WTC11 (cell line): ENCODE data around the gene PMAIP1. TPM values are rescaled to one million over a fixed set of nuclear protein-coding genes. Genes with fewer than 3 reads are reported as not detected.

Experiments used
- ATAC-seq: fragments of 200-7000 bp; cut with Tn5 transposase; 2 replicates; pipeline ENCODE4 v1.10.0; 2021; ENCODE audit warnings: mild to moderate bottlenecking, moderate library complexity
- CTCF ChIA-PET: fragments of 300-600 bp; sonication (Branson Sonifier 250); formaldehyde crosslinking; loops from one replicate; lab custom pipeline; 2021; ENCODE audit warnings: antibody characterized with exemption; lab: Charles Lee
- POLR2A ChIA-PET: fragments of 350-600 bp; sonication (Branson Sonifier 250); formaldehyde crosslinking; loops from one replicate; lab custom pipeline; 2021; ENCODE audit warnings: antibody characterized with exemption; lab: Charles Lee
- DNase-seq: peaks from one replicate; pipeline ENCODE4 v3.0.0; 2021; ENCODE audit warnings: low spot score
- H3K27ac Mint-ChIP-seq: 2 replicates; pipeline ENCODE4 v1.8.0; 2021; ENCODE audit warnings: mixed read lengths
- H3K27me3 Mint-ChIP-seq: 2 replicates; pipeline ENCODE4 v1.8.0; 2021; ENCODE audit warnings: low read depth, mild to moderate bottlenecking, moderate library complexity, mixed read lengths
- H3K36me3 Mint-ChIP-seq: 2 replicates; pipeline ENCODE4 v1.8.0; 2021; ENCODE audit warnings: mixed read lengths
- H3K4me1 Mint-ChIP-seq: 2 replicates; pipeline ENCODE4 v1.8.0; 2022; ENCODE audit warnings: mixed read lengths
- H3K4me3 Mint-ChIP-seq: 2 replicates; pipeline ENCODE4 v1.8.0; 2021; ENCODE audit warnings: mild to moderate bottlenecking, moderate library complexity, mixed read lengths
- H3K9me3 Mint-ChIP-seq: 2 replicates; pipeline ENCODE4 v1.8.0; 2021; ENCODE audit warnings: mixed read lengths
- ATF2 ChIP-seq: sonication (generic); formaldehyde crosslinking; IDR thresholded peaks from 2 replicates; pipeline ENCODE4 v1.8.1; 2022; ENCODE audit warnings: low read depth, missing genetic modification reagents, borderline replicate concordance
- ETV6 ChIP-seq: sonication (generic); formaldehyde crosslinking; IDR thresholded peaks from 2 replicates; pipeline ENCODE4 v1.8.1; 2022; ENCODE audit warnings: mild to moderate bottlenecking, missing genetic modification reagents
- GABPB1 ChIP-seq: sonication (generic); formaldehyde crosslinking; IDR thresholded peaks from 2 replicates; pipeline ENCODE4 v1.8.1; 2023; ENCODE audit warnings: mild to moderate bottlenecking, missing genetic modification reagents
- GRHL2 ChIP-seq: fragments of 250-450 bp; sonication (Bioruptor Pico); IDR thresholded peaks from 2 replicates; pipeline ENCODE4 v1.8.0; 2022; ENCODE audit warnings: mild to moderate bottlenecking, moderate library complexity; ENCODE audit not compliant: insufficient replicate concordance, severe bottlenecking
- NR1H2 ChIP-seq: sonication (generic); formaldehyde crosslinking; IDR thresholded peaks from 2 replicates; pipeline ENCODE4 v1.9.0; 2021; ENCODE audit warnings: mild to moderate bottlenecking, moderate library complexity, missing genetic modification reagents
- NR3C1 ChIP-seq: sonication (generic); formaldehyde crosslinking; conservative IDR thresholded peaks from 2 replicates; pipeline ENCODE4 v1.8.1; 2023; ENCODE audit warnings: low read depth, mild to moderate bottlenecking, missing genetic modification reagents
- OVOL2 ChIP-seq: fragments of 250-450 bp; sonication (Bioruptor Pico); IDR thresholded peaks from 2 replicates; pipeline ENCODE4 v1.9.0; 2021; ENCODE audit warnings: mild to moderate bottlenecking, borderline replicate concordance
- TCF7 ChIP-seq: sonication (generic); formaldehyde crosslinking; IDR thresholded peaks from 2 replicates; pipeline ENCODE4 v1.8.0; 2022; ENCODE audit warnings: mild to moderate bottlenecking, low read depth, missing genetic modification reagents, moderate library complexity
- USF2 ChIP-seq: sonication (generic); formaldehyde crosslinking; IDR thresholded peaks from 2 replicates; pipeline ENCODE4 v1.8.1; 2023; ENCODE audit warnings: mild to moderate bottlenecking, missing genetic modification reagents, moderate library complexity
- ZNF121 ChIP-seq: sonication (generic); formaldehyde crosslinking; IDR thresholded peaks from 2 replicates; pipeline ENCODE4 v1.8.0; 2023; ENCODE audit warnings: missing genetic modification reagents
- ZNF219 ChIP-seq: sonication (generic); formaldehyde crosslinking; IDR thresholded peaks from 2 replicates; pipeline ENCODE4 v1.8.0; 2023; ENCODE audit warnings: missing genetic modification reagents, mild to moderate bottlenecking, borderline replicate concordance
- ZNF423 ChIP-seq: fragments of 250-450 bp; sonication (Bioruptor Pico); IDR thresholded peaks from 2 replicates; pipeline ENCODE4 v2.1.2; 2022; ENCODE audit warnings: mild to moderate bottlenecking, moderate library complexity
- total RNA-seq: library from RNA; stranded (reverse); gene quantifications from 3 replicates; pipeline ENCODE4 v1.2.3, GENCODE V29; 2021
- TF ChIP-seq, protein P1 (sequence below): sonication (generic); formaldehyde crosslinking; IDR thresholded peaks from 2 replicates; pipeline ENCODE4 v1.8.0; 2022; ENCODE audit warnings: mild to moderate bottlenecking, missing genetic modification reagents
- TF ChIP-seq, protein P2 (sequence below): sonication (generic); formaldehyde crosslinking; IDR thresholded peaks from 2 replicates; pipeline ENCODE4 v1.8.1; 2023; ENCODE audit warnings: mild to moderate bottlenecking, missing genetic modification reagents
- TF ChIP-seq, protein P3 (sequence below): sonication (generic); formaldehyde crosslinking; IDR thresholded peaks from 2 replicates; pipeline ENCODE4 v1.8.0; 2022; ENCODE audit warnings: missing genetic modification reagents
- TF ChIP-seq, protein P4 (sequence below): fragments of 250-450 bp; sonication (Bioruptor Pico); IDR thresholded peaks from 2 replicates; pipeline ENCODE4 v2.1.2; 2022; ENCODE audit warnings: mild to moderate bottlenecking, moderate library complexity
- TF ChIP-seq, protein P5 (sequence below): fragments of 250-450 bp; sonication (Bioruptor Pico); IDR thresholded peaks from 2 replicates; pipeline ENCODE4 v1.8.0; 2021; ENCODE audit warnings: mild to moderate bottlenecking

Gene PMAIP1
- total RNA-seq, 1 experiment from 2014 or later: 152 TPM

DNA sequence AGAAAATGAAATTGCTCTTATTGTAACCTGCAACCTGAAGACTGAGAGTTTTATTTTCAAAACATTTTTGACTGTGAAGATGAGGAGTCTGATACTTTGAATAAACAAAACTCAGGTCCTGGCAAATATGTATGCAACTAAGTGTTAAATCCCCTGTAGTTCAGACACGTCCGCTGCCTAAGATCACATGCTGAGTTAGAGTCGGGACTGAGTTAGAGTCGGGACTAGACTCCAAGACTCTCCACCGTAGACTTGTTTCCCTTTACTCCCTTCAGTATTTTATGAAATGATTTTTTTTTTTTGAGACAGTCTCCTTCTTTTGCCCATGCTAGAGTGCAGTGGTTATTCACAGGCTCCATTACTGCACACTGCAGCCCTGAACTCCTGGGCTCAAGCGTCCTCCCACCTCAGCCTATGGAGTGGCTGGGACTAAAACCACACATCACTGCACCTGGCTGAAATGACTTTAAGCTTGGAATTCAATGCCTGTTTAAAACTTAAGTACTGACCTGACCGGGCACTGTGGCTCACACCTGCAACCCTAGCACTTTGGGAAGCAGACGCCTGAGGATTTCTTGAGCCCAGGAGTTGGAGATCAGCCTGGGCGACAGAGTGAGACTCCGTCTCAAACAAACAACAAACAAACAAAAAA is 28.0 kb upstream of the PMAIP1 start (continued):
- TF ChIP-seq USF2 (CRISPR knock-in tag) (no peak), NR3C1 (no peak), ATF2 (CRISPR knock-in tag) (no peak), GABPB1 (no peak), ZNF423 (CRISPR knock-in tag) (no peak), TCF7 (CRISPR knock-in tag) (no peak)
- TF ChIP-seq, protein P1, sequence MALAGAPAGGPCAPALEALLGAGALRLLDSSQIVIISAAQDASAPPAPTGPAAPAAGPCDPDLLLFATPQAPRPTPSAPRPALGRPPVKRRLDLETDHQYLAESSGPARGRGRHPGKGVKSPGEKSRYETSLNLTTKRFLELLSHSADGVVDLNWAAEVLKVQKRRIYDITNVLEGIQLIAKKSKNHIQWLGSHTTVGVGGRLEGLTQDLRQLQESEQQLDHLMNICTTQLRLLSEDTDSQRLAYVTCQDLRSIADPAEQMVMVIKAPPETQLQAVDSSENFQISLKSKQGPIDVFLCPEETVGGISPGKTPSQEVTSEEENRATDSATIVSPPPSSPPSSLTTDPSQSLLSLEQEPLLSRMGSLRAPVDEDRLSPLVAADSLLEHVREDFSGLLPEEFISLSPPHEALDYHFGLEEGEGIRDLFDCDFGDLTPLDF: no peak
- TF ChIP-seq, protein P2, sequence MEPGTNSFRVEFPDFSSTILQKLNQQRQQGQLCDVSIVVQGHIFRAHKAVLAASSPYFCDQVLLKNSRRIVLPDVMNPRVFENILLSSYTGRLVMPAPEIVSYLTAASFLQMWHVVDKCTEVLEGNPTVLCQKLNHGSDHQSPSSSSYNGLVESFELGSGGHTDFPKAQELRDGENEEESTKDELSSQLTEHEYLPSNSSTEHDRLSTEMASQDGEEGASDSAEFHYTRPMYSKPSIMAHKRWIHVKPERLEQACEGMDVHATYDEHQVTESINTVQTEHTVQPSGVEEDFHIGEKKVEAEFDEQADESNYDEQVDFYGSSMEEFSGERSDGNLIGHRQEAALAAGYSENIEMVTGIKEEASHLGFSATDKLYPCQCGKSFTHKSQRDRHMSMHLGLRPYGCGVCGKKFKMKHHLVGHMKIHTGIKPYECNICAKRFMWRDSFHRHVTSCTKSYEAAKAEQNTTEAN (CRISPR knock-in tag): no peak

GRCh38 chr18:59873641-59874040 is 26.2 kb upstream of the PMAIP1 start:
- H3K36me3 Mint-ChIP-seq: peaks cover 2% of the 10 kb centered on the region; the same call in 1 of the 2 replicates
- DNase-seq: no peak
- no peaks in the 10 kb centered on the region for H3K27me3 Mint-ChIP-seq
- ChIA-PET POLR2A (interaction anchor here (1.2 to 2.0 kb wide), 3 partner anchors 10 to 31 kb away, joined by 3 to 10 read pairs (median 3); partner anchors contain the start of gene PMAIP1), CTCF (interaction anchor here (0.7 to 1.8 kb wide), 3 partner anchors 8 to 50 kb away, joined by 3 to 4 read pairs (median 3); no protein-coding TSS in a partner anchor)
- H3K9me3 Mint-ChIP-seq: peaks cover 8% of the 10 kb centered on the region
- ATAC-seq: no peak
- no peak overlapping the region for H3K4me3 Mint-ChIP-seq
- peaks cover 46% of the 10 kb centered on the region for H3K4me1 Mint-ChIP-seq
- peak overlapping the region; percentile 93 for H3K27ac Mint-ChIP-seq
- TF ChIP-seq, protein P3, sequence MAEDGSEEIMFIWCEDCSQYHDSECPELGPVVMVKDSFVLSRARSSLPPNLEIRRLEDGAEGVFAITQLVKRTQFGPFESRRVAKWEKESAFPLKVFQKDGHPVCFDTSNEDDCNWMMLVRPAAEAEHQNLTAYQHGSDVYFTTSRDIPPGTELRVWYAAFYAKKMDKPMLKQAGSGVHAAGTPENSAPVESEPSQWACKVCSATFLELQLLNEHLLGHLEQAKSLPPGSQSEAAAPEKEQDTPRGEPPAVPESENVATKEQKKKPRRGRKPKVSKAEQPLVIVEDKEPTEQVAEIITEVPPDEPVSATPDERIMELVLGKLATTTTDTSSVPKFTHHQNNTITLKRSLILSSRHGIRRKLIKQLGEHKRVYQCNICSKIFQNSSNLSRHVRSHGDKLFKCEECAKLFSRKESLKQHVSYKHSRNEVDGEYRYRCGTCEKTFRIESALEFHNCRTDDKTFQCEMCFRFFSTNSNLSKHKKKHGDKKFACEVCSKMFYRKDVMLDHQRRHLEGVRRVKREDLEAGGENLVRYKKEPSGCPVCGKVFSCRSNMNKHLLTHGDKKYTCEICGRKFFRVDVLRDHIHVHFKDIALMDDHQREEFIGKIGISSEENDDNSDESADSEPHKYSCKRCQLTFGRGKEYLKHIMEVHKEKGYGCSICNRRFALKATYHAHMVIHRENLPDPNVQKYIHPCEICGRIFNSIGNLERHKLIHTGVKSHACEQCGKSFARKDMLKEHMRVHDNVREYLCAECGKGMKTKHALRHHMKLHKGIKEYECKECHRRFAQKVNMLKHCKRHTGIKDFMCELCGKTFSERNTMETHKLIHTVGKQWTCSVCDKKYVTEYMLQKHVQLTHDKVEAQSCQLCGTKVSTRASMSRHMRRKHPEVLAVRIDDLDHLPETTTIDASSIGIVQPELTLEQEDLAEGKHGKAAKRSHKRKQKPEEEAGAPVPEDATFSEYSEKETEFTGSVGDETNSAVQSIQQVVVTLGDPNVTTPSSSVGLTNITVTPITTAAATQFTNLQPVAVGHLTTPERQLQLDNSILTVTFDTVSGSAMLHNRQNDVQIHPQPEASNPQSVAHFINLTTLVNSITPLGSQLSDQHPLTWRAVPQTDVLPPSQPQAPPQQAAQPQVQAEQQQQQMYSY: no peak
- TF ChIP-seq, protein P4, sequence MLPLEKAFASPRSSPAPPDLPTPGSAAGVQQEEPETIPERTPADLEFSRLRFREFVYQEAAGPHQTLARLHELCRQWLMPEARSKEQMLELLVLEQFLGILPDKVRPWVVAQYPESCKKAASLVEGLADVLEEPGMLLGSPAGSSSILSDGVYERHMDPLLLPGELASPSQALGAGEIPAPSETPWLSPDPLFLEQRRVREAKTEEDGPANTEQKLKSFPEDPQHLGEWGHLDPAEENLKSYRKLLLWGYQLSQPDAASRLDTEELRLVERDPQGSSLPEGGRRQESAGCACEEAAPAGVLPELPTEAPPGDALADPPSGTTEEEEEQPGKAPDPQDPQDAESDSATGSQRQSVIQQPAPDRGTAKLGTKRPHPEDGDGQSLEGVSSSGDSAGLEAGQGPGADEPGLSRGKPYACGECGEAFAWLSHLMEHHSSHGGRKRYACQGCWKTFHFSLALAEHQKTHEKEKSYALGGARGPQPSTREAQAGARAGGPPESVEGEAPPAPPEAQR (CRISPR knock-in tag): no peak
- TF ChIP-seq OVOL2 (CRISPR knock-in tag) (no peak), NR1H2 (no peak), ZNF219 (CRISPR knock-in tag) (no peak), GRHL2 (CRISPR knock-in tag) (no peak), ZNF121 (no peak), ETV6 (CRISPR knock-in tag) (no peak)
- TF ChIP-seq, protein P1: no peak
- TF ChIP-seq, protein P5, sequence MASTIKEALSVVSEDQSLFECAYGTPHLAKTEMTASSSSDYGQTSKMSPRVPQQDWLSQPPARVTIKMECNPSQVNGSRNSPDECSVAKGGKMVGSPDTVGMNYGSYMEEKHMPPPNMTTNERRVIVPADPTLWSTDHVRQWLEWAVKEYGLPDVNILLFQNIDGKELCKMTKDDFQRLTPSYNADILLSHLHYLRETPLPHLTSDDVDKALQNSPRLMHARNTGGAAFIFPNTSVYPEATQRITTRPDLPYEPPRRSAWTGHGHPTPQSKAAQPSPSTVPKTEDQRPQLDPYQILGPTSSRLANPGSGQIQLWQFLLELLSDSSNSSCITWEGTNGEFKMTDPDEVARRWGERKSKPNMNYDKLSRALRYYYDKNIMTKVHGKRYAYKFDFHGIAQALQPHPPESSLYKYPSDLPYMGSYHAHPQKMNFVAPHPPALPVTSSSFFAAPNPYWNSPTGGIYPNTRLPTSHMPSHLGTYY (CRISPR knock-in tag): no peak
- TF ChIP-seq, all 79 proteins: peak for 0
